ENCODE data around the gene CTLA4.

DNA sequence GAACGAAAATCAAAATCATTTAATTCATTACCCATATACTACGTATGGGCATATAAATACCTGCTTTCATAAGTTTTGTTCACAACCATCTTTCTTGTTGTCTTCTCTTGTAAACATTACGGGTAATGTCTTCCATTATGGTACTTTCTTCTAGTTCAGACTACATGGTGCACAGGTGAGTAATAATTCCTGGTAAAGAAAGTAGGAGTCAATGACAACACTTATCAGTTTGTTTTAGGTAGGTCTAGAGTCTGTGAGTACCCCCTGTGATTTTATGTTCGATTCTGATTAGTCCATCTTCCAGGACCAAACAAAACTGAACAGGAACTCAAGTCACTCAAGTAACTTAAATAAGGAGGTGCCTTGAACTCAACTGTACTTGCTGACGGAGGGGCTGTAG lies 25.2 kb upstream of the CTLA4 start:
- TF ChIP-seq CTCF (IDR thresholded peaks at IDR 0.05; ENCODE audit: low read length): no peak
- no peak for TF ChIP-seq EZH2 (IDR thresholded peaks at IDR 0.05; ENCODE audit: borderline replicate concordance, low read length)

Measured in OCI-LY1 (cell line).